CD4-positive, alpha-beta T cell treated with Interleukin-12 subunit alpha and Interleukin-12 subunit beta, for 1 hour (primary cell): ENCODE measurements around the gene RALGAPA2.

Source experiments
- DNase-seq: peaks from one replicate; pipeline ENCODE4 v3.0.0-alpha.2; 2020

Gene RALGAPA2

DNA sequence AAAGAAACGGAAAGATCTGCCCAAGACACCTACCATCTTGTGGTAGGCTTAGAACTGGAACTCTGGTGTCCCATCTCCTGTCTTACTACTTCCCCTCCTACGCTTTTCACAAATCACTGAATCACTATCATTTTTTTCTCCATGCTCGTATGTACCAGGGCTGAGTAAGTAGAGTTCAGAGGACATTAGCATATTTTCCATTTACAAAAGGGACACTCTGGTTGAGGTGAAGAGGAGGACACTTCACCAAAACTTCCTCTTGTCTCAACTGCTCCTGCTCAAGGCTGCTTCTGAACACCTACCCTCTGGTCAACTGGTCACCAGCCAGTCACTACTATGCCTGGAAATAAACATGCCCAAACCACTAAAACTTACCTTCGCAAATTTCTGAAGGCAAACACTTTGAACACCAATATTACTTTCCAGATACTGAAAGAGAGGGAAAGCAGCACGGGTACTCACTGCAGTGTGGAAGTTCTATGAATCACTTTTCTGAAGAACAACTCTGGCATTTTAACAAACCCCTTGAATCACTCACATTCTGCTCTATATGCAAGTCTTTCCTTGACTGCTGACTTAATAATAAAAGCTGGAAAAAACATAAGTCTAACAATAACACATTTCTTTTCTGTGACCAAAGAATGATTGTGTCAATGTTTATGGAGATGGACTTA, 221.2 kb downstream of the RALGAPA2 start:
- no peak for DNase-seq

DNA sequence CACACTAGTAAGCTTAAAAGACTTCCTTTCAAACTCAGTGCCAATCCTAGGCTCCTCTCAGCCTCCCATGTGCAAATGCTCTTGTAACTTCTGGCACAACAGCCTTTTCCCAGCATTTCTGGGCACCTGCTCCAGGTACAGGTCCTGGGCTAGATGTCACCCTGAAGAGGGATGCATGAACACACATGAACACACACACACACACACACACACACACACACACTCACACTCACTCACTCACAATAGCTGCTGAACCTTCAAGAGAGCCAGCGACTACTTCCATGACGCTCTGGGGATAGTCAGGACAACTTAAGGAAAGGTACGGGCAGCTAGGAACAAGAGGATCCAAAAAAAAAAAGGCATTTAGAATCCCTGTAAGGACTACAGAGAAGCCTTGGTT, 221.8 kb downstream of the RALGAPA2 start:
- no peak for DNase-seq

GRCh38 chr20:20489648-20490341, 222.6 kb downstream of the RALGAPA2 start:
- DNase-seq = no peak

DNA sequence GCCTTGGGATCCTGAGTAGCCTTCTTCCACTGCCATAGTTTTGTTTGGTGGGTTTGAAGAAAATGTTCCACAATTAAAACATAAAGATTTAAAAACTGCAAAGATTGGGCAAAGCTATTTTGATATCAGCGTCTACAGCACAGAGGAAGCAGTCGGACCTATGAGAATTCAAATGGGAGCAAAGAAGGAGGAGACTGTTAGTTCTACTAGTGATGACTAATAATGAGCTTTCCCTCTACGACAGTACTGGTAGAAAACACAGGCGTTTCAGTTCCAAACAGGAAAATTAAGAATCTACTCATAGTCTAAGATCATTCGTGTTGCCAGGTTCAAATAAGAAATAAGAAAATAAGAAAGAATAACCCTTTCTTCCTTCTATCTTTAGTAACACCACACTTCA, 223.4 kb downstream of the RALGAPA2 start:
- DNase-seq = no peak

DNA sequence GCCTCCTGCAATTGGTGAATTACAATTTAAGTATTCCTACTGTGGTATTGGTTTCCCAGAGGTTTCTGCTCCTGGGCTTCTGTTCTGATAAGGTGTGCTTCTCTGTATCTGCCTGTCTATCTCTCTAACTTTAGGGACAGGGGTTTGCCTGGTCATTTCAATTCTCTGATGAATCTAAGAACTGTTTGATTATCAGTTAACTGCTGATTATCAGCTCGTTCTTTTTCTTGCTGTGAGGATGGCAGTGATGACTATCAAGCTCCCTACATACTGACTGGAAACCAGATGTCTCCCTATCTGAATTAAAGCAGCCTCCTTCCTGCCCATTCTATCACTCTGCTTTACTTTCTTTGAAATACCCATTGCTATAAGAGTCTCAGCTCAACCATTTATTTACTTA, 224.1 kb downstream of the RALGAPA2 start:
- DNase-seq = no peak

- DNase-seq = no peak
These were observed 224.6 kb downstream of the RALGAPA2 start for GRCh38 chr20:20487811-20488210.

DNA sequence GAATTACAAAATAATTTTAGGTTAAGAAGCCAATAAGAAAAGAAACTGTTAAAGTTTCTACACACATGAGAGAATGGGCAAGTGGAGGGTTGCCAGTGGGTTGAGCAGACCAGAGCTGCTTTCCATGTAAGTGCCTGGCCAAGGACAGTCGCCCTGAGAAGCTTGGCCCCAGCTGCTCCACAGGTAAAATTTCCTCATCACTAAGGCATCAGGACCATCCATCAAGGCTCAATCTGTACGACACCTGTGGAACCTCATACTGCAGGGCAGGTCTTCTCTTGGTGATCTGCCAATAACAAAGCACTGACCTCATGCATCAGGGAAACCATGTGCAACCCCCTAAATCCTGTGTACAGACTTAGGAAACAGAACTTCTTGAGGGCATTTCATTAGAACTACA, 229.1 kb downstream of the RALGAPA2 start:
- DNase-seq = no peak

- DNase-seq = no peak
These were observed 230.0 kb downstream of the RALGAPA2 start for GRCh38 chr20:20482453-20482852.

DNA sequence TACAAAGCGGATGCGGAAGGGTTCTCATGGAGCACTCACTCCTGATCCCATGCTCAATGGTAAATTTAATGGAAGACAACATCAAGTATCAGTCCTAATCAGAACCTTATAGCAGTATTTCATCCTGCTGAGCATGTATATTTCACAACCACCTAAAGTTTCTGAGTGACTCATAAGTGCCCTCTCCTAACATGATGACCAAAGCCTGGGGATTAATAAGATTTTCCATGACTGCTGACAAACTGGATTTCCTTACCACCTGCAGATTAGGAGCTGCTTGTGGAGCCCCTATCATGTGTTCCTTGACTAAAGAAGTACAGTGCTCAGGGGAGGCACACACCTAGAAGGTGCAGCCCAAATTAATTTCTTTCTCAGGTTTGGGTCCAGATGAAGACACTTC, 231.8 kb downstream of the RALGAPA2 start:
- no peak for DNase-seq

DNA sequence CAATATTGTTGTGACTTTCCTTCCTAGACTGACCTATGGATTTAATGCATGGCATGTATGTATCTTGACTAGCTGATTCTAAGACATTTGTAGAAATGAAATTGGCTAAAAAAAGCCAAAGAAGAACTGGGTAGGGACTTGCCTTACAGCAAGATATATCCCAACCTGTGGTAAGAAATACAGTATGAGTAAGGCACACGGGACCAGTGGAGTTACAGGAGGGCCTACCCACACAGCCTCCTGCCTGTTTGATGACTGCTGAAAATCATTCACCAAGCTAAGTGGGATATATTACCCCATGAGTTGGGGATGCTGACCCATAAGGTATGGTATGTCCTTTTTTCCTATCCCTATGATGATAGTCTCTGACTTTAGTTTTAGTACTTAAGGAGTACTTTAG, 232.3 kb downstream of the RALGAPA2 start:
- DNase-seq = no peak

DNA sequence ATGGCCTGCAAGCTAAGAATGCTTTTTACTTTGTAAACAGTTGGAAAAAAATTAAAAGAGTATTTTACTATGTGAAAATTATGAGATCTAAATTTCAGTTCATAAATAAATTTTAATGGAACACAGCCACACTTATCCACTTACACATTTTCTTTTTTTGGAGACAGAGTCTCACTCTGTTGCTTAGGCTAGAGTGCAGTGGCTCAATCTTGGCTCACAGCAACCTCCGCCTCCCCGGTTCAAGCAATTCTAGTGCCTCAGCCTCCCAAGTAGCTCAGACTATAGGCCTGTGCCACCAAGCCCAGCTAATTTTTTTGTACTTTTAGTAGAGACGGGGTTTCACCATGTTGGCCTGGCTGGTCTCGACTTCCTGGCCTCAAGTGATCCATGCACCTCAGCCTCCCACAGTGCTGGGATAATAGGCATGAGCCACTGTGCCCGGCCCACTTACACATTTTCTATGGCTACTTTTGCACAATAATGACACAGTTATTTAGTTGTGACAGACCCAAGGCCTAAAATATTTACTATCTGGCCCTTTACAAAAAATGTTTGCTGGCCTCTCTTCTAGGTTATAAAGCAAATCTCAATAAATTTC, 234.9 kb downstream of the RALGAPA2 start:
- no peak for DNase-seq

DNA sequence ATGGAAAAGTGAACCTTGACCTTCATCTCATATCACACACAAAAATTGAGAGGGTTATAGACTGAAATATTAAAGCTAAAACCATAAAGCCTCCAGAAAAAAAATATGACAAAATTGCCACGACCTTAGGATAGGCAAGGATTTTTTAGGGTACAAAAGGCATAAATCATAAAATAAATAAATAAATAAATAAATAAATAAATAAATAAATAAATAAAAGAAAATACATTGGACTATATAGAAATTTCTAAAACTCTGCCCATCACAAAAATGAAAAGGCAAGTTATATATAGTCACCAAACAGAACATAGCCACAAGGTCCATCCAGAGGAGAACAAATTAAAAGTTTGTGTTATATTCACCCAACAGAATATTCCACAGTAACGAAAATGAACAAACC, 235.9 kb downstream of the RALGAPA2 start:
- DNase-seq = no peak

DNA sequence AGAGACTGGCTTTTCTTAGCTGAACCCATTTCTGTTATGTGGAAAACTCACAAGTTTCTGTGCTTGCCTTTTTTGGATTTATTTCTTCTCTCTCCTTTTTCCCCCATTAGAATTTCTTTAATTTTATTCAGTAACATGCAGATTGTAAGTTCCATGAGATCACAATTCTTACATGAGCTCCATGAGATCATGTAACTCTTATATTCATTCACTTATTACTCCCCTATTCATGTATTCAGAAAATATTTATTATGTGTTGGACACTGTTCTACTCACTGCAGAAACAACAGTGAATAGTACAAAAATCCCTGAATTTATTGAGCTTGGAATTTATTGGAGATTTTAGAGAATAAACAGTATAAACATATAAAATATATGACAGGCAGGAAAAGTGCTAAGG, 238.8 kb downstream of the RALGAPA2 start:
- no peak for DNase-seq

- DNase-seq = no peak
These were observed 239.7 kb downstream of the RALGAPA2 start for GRCh38 chr20:20472684-20473274.

DNA sequence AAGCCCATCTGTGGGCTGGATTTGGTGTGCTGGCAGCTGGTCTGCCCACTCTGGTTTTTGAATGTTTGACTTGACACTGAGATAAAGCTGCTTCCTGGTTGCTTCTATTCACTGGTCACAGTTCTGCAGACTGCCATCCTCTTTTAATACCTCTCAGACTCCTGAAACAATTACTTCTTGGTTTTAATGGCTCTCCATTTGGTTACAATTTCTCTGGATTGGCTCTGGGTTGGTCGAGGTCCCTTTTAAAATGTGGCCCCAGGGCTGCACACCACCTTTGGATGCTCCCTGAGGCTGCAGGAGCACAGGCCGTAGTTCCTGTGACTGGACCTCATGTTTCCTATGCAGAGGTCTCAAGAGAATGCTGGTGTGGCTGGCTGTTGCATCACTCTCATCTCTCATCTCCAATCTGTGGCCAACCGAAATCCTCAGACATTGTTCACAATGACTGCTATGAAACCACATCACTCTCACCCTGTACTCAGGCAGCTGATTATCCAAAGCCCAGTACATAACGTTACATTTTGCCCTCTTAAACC, 246.0 kb downstream of the RALGAPA2 start:
- no peak for DNase-seq

DNA sequence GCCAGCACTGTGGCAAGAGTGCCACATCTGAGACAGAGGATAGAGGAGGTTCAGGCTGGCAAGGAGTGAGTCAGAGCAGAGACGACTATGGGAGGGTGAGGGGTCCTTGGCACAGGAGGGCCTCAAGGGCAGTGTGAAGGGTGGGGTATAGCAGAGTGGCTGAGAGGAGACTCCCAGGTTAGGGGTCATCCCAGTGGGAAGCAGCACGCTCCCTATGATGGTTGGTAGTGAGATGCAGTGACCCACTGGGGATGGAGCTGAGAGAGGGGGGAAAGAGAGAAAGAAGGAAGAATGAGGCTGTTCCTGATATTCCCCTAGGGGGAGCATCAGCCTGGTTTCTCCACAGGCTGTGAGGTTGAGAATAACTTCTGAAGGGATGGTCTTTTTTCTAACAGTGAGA, 247.2 kb downstream of the RALGAPA2 start:
- DNase-seq = no peak

- no peak for DNase-seq
These were observed 248.5 kb downstream of the RALGAPA2 start for GRCh38 chr20:20463933-20464374.

- no peak for DNase-seq
These were observed 250.3 kb downstream of the RALGAPA2 start for GRCh38 chr20:20462185-20462584.

DNA sequence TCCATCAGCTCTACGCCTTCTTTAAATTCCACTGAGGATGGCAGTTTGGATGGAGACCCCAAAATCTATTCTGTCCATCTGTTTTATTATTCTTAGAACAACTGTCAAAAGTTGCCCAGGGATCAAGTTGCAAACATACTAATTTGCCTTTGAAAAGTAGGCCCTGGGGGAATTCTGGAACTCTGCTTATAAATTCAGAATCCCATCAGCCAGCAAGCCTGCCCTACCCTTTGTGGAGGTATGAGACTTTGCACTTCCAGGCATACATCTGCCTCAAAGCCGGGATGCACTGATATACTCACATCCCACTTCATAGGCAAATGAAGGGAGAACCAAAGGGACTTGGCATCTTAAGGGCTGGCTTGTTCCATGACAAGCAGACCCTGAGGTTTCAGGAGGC, 250.9 kb downstream of the RALGAPA2 start:
- DNase-seq = no peak

- no peak for DNase-seq
These were observed 252.7 kb downstream of the RALGAPA2 start for GRCh38 chr20:20459726-20460125.

GRCh38 chr20:20457392-20458126, 254.9 kb downstream of the RALGAPA2 start:
- no peak for DNase-seq

- no peak for DNase-seq
These were observed 255.7 kb downstream of the RALGAPA2 start for GRCh38 chr20:20456741-20457140.

GRCh38 chr20:20455926-20456325, 256.5 kb downstream of the RALGAPA2 start:
- no peak for DNase-seq
